ENCODE measurements around the gene MS4A10.
"Not testable (repeated sequence)": the region's sequence is repeated elsewhere in the genome, so short reads cannot be mapped to it uniquely, and the experiment has no call there.

Gene MS4A10

DNA sequence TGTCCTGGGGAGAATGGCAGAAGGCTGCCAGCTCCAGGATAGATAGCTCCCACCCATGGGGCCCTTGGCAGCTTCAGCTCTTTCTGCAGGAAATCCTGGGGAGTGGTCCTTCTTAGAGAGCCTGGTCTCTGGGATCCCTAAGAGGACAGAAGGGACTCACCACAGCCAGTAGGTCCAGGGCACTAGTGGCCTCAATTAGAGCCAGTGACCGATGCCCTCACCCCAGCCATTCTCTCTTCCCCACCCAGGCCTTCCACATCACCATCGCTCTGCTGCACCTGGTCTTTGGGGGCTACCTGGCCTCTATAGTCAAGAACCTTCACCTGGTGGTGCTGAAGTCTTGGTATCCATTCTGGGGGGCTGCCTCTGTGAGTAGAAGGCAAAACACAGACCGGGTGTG is 5.6 kb downstream of the MS4A10 start:
- DNase-seq, result no peak

DNA sequence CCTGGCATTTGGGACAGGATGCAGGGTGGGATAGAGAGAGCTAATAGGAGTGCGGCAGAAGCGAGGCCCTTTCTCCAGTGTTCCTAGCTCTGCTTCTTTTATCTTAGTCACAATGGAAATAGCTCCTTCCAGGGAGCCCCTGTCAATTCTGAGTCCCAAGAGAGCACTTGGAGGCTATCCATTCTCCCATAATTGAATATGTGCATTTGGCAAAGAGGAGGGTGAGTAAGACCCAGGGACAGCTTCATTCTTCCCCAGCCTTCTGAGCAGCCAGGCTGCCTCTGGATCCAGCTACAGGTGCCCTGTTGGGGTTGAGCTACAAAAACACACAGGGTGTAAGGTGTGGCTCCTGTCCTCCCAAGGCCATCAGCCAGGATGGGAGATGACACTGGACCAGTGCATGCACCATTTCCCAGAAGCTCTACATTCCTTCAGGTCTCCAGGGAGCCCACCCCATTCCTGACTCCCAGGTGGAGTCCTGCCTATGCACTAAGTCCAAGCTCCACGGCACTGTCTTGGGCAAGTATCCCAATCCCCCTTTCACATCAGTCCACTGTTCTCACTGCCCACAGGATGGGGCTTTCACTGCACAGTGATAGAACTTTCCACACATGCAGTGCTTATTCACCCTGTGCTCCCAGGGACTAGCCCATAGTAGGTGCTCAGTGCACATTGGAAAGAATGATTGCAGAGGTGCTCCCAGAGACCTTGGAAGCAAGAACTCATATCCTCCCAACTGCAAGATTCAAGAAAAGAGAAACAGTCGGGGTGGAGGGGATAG is 6.2 kb downstream of the MS4A10 start:
- DNase-seq, result no peak

DNA sequence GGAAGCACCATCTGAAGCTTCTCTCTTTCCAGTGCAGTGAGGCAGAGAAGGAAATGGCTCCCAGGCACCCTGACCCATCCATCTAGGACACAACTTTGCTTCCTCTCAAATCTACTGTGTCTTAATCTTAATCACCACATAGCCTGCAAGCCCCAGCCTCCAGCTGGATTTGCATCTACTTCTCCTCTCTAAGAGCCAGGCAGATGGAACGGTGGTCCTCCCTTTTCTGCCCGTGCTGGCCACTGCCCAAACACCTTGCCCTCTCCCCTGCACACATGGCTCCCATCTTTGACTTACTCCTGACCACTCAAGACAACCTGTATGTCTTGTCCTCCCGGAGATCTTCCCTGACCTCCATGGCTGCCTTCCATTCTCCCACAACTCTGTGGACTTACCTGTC is 7.4 kb downstream of the MS4A10 start:
- no peak for DNase-seq

DNA sequence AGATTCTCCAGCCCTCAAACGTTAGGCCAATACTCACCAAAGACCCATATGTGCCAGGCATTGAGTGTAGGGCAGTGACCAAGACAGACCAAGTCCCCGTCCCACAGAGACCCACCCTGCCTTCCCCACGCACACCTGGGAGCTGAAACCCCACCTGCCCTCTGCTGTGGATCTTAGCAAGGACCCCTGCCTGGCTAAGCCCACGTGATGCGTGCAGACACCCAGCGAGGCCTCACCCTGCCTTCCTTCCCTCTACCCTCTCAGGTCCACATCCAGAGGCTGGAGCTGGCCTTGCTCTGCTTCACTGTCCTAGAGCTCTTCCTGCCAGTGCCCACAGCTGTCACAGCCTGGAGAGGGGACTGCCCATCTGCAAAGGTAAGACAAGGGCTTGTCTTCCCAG is 10.2 kb downstream of the MS4A10 start:
- no peak for DNase-seq

DNA sequence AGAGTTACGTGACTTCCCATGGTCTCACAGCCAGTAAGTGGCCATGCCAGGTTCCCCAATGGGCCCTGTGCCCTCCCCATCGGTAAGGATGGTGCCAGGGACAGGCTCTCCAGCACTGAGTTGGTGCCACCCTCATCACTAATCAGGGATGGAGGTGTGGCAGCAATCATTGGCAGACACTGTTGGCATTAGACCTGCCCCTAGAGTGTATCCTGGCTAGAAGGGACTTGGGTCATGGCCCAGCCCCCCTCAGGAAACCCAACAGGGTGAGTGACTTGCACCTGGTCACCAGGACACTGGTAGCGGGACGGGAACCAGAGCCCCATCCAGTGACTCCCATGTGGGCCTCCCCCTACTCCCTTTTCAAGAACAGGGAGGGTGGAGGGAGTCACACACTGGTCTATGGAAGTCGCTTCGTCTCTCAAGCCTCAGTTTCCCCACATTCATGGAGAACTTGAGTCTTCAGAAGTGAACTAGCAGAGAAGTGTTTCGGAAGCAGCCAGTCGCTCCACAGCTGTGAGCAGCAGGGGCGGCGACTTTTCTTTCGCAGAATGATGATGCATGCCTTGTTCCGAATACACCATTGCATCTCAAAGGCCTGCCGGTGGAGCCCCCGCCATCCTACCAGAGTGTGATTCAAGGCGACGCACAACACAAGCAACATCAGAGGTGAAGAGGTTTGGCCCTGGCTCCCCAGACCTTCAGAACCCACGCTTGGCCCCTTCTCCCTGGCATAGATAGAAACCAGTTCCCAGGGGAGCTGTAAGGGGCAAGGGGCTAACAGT is 12.9 kb downstream of the MS4A10 start:
- DNase-seq, result no peak

DNA sequence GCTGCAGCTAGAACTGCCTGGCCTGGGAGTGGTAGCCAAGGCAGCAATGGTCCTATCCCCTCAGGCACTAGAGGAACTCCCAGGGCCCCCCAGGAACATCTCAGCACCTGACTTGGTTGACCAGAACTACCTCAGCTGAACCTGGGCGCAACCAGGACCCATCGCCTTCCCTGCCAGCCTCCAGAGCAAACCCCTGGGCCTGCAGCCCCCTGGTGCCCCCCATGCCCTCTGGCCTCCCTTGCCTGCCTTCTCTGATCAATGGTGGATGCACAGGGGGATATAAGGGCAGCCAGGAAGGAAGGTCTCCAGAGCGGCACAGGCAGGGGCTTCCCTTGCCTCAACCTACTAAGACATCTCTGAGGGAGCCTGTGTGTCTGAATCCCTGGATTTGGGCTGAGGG is 13.5 kb downstream of the MS4A10 start:
- DNase-seq, result no peak

DNA sequence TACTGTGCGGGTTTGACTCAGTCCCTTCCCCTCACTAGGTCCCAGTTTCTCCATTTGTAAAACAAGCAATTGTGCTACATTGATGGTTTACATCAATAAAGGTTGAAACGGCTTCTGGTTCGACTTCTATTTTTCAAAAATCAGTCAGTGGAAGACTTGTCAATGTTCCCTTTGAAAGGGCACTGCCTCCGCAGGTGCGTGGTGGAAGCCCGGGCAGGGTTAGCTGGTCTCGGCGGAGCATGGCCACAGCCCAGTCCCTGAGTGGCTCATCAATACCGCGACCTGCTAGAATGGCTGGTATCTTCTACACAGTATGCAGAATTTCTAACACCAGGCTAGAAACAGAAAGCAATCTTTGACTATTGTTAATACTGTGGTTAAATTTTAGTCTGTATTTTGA is 16.1 kb downstream of the MS4A10 start:
- no peak for DNase-seq

DNA sequence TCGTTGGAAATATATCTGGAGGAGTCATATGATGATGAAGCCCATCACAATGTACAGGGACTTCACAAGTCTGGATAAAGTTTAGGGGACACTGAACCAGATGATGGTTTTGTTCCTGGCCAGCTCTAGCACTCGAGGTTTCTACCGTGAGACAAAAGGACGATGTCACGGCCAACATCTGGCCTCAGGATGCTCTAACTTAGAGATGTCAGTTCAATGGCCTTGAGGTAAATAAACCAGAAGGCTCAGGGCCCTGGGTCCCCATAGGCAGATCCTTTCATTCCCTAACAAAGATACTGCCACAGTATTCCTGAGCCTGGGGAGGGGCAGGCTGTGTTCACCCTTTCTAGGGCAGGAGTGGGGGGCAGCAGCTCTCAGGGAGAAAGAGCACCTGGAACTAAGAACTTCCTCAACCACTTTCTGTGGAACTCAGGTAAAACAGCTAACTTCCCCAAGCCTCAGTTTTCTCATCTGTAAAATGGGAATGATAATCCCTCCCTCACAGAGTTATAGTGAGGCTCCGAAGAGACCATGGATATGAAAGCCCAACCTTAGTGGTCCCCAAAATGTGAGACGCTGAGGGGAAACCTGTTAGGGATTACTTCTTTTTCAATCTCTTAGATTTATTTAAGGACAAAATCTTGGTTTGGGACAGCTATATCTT is 18.3 kb downstream of the MS4A10 start:
- no peak for DNase-seq

DNA sequence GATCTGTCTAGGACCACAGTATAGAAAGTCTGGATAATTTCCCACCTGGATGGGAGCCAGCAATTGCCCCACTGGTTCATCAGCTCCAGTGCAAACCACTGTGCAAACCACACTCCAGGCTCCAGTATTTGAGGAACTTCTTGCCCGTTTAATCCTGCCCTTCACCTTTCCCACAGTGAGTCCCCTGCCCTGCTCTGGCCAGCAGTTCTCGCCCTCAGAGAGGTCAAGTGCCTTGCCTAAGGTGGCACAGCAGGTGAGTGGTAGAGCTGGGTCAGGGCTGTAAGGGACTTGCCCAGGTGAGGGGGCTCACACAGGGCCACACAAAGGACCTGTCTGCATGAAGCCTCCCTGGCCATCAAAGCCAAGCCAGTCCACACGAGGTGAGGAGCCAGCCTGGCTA is 24.1 kb downstream of the MS4A10 start:
- DNase-seq, result no peak

DNA sequence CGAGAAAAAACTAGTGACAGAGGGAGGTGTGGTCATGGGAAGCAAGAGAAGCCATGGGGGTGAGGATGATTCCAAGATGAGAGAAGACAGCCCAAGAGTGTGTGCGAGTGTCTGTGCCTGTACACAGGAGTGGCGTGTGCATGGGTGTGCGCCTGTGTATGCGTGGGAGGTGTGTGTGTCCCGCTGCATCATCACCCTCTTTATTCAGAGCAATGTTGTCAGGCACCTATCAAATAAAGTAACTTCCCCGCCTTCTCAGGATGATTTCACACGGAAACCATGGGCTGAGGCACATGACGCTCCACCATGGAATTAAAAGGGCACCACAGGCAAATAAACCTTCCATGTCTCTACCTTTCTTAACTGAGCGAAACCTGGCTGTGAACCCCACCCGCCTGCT is 24.6 kb downstream of the MS4A10 start:
- no peak for DNase-seq

DNA sequence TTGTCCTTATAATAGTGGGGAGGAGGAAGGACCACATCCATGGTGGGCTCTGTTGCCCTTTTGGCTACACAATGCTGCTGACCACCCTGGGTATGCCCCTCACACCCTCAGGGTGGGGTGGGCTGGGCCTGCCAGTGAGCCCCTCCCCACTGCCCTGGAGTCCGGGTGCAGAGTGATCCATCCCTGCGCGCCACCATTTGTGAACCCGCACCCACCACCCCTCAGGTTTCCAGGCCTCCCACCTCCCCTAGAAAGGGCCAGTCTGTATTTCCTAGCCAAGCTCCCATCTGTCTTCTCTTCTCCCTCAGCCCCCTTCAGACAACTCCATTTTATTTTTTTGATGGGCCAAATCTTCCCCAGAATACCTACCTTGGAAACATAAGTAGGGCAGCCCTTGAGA is 25.0 kb downstream of the MS4A10 start:
- no peak for DNase-seq

DNA sequence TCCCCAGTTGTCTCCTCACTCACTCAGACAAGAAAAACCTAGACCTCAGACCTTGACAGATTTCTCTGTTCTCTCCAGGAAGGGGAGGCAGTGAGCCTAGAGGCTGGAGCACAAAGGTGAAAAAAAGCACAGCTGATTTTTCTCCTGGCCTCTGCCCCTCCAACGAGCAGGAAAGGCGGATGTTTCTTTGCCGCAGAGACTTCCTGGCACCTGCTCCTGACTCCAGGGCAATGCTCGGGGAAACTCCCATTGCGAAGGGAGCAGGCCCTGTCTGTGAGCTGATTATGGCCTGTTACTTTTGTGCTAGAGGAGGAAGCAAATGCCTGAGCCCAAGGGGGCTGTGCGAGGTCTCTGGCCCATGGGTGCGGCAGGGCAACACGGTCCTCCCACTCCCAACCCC is 25.4 kb downstream of the MS4A10 start:
- DNase-seq, result no peak

DNA sequence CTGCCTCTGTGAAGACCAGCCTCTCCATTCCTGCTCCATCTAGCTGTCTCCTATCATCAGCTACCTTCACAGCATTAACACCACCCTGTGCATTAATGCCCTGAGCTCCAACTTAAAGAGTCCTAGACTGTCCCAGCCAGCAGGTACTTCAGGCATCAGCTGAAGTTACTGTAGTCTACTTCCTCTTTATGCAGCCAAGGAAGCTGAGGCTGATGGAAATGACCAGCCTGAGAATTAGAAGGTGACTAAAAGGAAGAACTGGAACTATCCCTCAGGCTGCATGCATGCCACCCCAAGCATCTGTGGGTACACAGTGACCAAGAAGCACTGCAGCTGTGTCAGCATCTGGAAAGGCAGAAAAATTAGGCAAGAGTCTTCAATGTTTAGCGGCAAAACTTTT is 28.2 kb downstream of the MS4A10 start:
- DNase-seq, result no peak

DNA sequence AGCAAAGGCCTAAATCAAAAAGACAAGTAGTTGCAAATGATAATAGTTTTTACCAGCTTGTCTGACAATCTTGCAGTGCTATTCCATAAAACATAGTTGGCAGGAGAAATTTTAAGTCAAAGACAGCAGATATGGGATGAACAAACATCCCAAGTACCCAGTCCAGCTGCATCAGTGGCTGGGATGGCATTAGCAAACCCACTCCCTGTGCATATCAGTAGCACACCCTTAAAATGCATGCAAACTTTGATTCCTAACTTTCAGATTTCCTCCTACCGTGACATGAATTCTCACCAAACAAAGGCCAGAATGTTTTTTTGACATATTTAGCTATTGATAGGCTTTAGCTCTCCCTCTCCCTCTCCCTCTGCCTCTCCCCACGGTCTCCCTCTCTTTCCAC is 29.0 kb downstream of the MS4A10 start:
- DNase-seq, result no peak

DNA sequence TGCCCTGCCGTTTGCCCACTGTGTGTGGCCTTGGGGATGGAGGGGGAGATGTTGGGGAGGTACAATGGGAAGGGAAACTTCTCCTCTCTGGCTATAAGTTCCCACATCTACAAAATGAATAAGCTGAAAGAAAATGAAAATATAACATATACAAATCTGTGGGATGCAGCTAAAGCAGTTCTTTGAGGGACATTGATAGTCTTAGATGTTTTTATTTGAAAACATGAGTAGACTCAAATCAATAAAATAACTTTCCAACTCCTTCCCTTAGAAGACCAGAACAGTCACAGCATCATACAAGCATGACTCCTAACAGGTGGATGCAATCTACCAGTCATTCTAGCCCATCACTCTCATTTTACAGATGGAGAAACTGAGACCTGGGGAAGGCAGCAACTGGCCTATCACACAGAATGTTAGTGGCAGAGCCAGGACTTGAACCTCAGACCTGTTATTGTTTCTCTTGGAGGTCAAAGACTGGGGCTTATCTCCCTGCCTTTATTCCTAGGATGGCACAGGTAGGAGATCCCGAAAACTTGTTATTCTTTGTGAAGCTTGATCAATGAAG is 31.5 kb downstream of the MS4A10 start:
- no peak for DNase-seq

DNA sequence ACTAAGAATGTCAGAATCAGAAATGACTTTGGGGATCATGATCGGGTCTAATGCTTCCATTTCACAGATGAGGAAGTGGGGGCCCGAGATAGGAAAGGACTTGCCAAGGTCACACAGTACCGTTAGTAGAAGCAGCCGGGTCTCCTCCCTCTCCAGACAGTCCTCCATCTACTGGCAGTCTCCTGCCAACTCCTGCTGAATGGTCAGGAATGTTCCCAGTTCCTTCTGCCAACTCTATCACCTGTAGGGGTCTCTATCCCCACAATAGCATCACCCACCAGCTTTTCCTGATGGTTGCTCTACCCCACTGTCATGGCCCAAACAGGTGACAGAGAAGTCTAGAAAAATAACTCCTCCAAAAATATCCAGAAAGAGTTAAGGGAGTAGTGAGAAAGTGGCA is 32.9 kb downstream of the MS4A10 start:
- DNase-seq, result no peak

DNA sequence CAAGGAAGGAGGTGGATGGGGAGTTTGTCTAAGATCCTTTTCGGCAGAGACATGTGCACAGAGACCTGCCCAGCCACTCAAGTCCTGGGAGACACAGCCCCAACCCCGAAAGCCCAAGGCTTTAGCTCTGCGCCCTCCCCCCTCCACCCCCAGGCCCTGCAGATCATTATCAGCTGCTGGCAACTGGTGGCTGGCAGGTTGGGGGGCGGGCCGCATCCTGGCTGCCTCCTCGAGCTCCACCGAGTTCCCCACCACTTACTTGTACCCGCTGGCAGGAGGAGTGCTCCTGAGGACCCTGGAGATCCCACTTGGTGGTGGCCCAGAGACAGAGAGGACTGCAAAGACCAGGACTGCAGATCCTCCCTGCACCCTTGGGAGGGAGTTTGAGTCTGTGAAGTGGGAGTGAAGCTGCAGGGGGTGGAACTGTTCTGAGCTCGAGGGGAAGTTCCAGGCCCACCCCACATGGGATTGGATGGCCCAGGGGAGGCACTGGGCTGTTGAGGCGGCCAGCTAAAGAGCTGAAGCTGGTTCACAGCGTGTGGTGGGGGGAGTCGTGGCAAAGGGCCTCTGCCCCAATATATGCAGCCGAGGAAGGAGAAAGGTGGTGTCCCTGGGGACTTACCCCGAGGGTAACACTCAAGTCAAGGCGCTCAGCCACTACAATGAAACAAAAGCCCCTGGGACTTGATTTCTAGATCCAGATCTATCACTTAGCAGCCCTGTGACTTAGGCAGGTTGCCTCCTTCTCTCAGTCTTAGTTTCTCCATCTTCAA is 36.9 kb downstream of the MS4A10 start:
- no peak for DNase-seq

DNA sequence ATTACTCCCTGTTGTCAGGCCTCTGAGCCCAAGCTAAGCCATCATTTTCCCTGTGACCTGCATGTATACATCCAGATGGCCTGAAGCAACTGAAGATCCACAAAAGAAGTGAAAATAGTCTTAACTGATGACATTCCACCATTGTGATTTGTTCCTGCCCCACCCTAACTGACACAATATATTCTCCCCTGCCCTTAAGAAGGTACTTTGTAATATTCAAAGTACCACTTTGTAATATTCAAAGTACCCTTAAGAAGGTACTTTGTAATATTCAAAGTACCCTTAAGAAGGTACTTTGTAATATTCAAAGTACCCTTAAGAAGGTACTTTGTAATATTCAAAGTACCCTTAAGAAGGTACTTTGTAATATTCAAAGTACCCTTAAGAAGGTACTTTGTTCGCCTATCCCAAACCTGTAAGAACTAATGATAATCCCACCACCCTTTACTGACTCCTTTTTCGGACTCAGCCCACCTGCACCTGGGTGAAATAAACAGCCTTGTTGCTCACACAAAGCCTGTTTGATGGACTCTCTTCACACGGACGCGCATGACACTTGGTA is 38.7 kb downstream of the MS4A10 start:
- not testable (repeated sequence) for DNase-seq

DNA sequence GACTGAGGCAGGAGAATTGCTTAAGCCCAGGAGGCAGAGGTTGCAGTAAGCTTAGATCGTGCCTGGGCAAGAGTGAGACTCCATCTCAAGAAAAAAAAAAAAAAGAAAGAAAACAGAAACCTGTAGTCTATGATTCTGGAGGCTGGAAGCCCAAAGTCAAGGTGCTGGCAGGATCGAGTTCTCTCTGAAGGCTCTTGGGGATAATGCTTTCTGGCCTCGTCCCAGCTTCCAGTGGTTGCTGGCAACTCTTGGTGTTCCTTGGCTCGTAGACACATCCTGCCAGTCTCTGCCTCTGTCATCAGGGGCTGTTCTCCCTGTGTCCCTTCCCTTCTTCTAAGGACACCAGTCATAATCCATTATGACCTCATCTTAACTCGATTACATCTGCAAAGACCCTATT is 40.0 kb downstream of the MS4A10 start:
- no peak for DNase-seq

DNA sequence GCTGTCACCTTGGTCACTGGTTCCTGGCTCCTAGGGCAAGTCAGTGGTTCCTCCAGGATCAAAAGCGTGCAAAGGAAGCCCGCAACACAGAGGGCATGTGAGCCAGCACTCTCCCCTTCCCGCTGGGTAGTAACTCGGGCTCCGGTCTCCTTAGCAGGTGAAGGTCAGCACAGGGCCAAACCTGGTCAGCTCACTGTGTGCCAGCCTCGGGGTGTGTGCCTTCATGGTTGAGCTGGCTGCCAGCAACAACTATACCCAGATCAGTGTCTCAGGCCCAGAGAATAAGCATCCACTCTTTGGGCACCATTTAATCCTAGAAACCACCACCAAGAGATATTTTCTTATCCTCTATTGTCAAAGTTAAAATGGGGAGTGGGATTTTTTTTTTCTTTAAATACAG is 40.7 kb downstream of the MS4A10 start:
- DNase-seq, result no peak

DNA sequence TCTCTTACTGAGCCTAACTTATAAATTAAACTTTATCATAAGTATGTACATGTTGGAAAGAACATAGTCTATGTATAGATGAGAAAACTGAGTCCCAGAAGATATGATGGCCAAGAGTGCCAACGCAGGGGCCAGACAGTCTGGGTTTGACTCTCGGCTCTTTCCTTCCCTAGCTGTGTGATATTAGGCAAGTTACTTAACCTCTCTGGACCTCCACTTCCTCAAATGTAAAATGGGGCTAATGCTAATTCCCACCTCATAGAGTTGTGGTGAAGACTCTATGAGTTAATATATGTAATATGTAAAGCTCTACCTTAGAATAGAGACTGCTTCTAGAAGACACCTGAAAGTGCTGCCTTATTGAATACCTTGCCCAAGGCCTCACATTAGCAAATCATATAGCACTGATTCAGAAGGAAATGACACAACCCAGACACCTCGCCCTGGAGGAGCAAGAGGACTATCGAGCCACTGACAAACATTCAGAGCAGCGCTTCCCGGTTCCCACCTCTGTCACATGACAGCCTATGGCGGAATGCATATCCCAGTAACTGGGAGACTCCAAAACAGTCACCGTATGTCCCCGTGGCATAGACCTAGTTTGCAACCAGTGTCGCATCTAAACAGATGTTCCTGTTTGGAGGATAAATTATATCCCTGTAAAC is 45.5 kb downstream of the MS4A10 start:
- no peak for DNase-seq

DNA sequence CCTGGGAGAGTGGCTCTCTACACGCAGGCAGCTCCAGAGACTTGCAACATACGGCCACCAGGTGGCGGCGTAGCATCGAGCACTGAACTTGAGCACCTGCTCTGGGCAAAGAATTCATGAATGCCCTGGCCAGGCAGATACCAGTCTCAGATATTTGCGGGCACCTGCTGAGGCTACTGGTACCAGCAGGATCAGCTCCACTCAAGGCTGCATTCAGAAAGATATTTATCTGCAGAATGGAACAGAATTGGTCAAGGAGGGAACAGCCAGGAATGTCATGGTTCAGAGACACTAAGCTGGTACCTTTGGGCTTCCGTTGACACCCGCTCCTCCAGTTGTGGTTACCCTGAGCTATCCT is 46.0 kb downstream of the MS4A10 start:
- peak; percentile 82 for DNase-seq
